Activated CD4-positive, alpha-beta T cell treated with anti-CD3 and anti-CD28 coated beads, Interleukin-2, amount 10 ng/mL, durations not matched to agents 24 days and 14 days (primary cell): Measurements from ENCODE around the gene FOXC1. TPM values are rescaled to one million over a fixed set of nuclear protein-coding genes. Genes with fewer than 3 reads are reported as not detected.

Source experiments
- DNase-seq: peaks from one replicate; pipeline ENCODE4 v3.0.0; 2022
- H3K27ac Mint-ChIP-seq: one replicate; pipeline ENCODE4 v1.8.0; 2022; ENCODE audit warnings: mild to moderate bottlenecking, mixed read lengths
- H3K27me3 Mint-ChIP-seq: one replicate; pipeline ENCODE4 v1.8.0; 2022; ENCODE audit warnings: mixed read lengths
- H3K36me3 Mint-ChIP-seq: one replicate; pipeline ENCODE4 v1.8.0; 2022; ENCODE audit warnings: low read depth, mild to moderate bottlenecking, mixed read lengths
- H3K4me1 Mint-ChIP-seq: one replicate; pipeline ENCODE4 v1.8.0; 2021; ENCODE audit warnings: mixed read lengths
- H3K4me3 Mint-ChIP-seq: one replicate; pipeline ENCODE4 v1.8.0; 2022; ENCODE audit warnings: mild to moderate bottlenecking, moderate library complexity, mixed read lengths
- H3K9me3 Mint-ChIP-seq: one replicate; pipeline ENCODE4 v1.8.0; 2021; ENCODE audit warnings: mixed read lengths
- intact Hi-C: fragments of 100-400 bp; cut with micrococcal nuclease; formaldehyde crosslinking; loops from one replicate; pipeline ENCODE4 v1.15.1; 2023
- total RNA-seq: library from RNA; stranded (reverse); gene quantifications from 2 replicates; pipeline ENCODE4 v1.2.3, GENCODE V29; 2022

The FOXC1 gene
- total RNA-seq, 1 donor from 2014 or later = 0.07 TPM

DNA sequence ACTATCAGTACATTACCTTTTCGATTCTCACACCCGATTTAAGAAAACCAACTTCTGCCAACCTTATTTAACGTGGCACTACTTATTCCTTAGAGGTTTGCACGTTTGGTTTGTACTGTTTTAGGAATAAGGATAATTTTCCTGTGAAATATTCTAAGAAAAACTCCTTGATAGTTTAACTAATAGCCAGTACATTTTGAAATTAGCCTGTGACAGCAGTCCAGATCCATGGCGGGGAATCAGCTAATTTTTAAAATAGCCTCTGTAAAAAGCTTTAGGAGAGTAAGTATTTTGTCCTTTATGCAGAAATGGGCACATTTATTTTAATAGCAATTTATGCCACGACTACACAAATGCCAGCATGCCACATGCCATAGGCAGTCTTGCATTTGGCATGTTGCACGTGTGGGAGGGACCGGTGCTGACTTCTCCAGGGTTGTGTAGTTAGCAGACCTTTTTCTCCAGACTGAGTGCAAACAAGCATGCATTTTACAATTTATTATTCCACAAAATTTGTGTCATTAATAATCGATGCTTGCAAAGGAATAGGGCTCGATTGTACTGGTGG lies 6.2 kb downstream of the FOXC1 start:
- DNase-seq = no peak
- intact Hi-C loops = no loop called here
- Mint-ChIP-seq H3K27ac (no peak overlapping the region), H3K36me3 (peaks cover 4% of the 10 kb centered on the region), H3K4me1 (peaks cover 7% of the 10 kb centered on the region), H3K4me3 (no peak overlapping the region), H3K9me3 (no peaks in the 10 kb centered on the region), H3K27me3 (peaks cover 55% of the 10 kb centered on the region)

DNA sequence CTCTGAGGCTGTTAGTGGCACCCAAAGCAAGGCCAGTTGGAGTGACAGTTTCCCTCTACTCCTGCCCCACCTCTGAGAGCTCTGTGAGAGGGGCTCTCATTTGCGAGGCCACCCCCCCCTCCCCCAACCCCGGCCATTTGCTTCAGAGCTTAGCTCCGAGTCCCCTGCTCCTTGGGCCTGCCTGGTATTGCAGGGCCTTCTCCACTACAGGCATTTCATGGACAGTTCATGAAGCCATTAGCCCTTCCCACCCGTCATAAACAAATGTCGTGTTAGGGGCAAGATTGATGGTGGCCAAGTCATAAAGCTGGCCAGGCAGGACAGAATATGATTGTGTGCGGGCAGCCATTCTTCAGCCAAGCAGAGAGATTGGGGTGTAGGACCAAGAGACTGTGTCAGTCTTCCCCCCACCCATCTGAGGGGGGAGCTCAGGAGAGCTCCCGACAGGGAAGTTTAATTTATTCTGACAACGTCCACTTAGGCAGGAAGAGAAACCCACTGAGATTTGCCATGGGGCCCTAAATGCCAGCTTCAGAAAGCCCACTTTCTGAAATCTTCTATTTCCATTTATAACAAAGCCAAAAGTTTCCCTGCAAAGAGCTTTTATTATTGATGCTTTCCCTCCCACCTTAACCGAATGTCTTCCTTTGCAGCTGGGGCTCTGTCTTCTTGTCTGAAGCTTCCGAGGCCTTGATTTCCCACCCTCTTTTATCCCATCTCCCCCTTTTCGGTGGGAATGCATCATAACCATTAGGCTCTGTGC lies 7.2 kb downstream of the FOXC1 start:
- intact Hi-C loops = no loop called here
- Mint-ChIP-seq H3K36me3 (peaks cover 3% of the 10 kb centered on the region), H3K4me3 (no peak overlapping the region)

DNA sequence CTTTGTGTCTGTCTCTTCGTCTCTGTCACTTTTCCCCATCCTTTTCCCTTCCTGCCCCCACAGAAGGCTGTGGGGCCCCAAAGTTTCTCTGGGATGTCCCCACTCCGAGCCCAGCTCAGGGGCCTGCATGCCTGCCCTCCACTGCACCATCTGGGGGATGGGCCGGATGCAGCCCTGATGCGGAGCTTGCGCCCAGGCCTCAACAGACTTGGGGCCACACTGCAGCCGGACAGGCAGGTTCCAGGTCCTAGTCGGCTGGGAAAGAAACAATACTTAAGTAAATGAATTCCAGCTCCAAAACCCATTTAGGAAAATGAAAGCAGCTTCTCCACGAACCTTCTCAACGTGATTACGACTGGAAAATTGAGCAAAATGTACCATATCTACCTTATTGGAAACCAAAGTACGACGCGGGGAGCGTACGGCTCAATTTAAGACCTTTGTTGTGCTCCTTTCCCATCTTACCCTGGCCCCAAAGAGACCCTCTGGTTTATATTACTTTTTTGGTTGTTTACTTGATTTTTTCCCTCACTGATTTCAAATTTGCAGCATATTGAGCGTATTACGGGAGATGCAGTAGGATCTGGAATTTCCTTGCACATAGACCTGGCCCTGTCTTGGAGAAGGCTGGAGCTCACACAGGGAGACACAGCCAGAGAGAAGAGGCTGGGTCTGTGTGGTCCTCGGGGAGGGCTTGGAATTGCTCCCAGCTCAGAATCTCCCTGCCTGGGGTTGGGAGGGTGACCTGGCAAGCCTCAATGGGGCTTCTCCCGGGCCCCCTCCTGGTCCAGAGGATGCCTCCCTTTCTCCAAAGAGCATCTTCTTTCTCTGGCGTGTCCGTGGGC lies 8.0 kb downstream of the FOXC1 start:
- intact Hi-C loops = no loop called here
- Mint-ChIP-seq H3K9me3 (no peaks in the 10 kb centered on the region), H3K36me3 (no peaks in the 10 kb centered on the region), H3K4me1 (no peaks in the 10 kb centered on the region), H3K4me3 (no peak overlapping the region), H3K27ac (no peak overlapping the region), H3K27me3 (peaks cover 60% of the 10 kb centered on the region)
- no peak for DNase-seq

More for the DNA sequence above, 7.2 kb downstream of the FOXC1 start:
- DNase-seq = no peak
- Mint-ChIP-seq H3K4me1 (peaks cover 6% of the 10 kb centered on the region), H3K9me3 (no peaks in the 10 kb centered on the region), H3K27ac (no peak overlapping the region), H3K27me3 (peaks cover 61% of the 10 kb centered on the region)

DNA sequence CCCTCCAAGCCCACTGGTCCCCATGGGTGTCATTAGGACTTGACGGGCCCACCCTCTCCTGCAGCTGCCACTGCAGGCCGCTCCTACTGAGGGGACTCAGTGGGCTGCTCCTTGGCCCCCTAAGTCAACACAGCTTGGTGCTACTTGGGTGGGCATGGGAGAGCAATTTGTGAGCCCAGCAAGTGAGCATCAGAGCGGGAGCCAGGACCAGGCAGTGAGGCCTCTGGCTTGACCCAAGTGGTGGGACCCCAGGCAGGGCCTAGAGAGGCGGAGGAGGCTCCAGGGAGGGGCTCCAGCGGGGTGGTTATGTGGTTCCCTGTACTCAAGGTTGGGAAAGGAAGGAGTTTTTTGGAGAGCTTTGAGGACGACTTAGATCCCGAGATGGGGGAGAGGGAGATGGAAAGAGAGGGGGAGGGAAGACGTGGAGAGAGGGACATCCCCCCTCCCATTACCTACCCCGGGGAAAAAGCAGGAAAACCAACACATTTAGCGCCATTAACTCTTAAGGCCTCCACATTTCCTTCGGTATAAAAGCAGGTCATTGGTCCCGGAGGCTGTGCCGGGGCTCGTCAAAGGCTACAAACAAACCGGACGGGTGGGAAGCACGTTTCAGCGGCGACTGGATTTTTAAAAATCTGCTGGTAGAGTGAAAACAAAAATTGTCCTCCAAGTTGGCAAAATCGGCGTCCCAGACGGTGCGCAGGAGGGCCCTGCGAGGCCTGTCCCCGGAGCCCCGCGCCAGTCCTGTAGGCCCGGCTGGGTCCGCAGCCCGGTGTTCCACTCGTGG lies 8.8 kb downstream of the FOXC1 start:
- peaks cover 59% of the 10 kb centered on the region for H3K27me3 Mint-ChIP-seq

DNA sequence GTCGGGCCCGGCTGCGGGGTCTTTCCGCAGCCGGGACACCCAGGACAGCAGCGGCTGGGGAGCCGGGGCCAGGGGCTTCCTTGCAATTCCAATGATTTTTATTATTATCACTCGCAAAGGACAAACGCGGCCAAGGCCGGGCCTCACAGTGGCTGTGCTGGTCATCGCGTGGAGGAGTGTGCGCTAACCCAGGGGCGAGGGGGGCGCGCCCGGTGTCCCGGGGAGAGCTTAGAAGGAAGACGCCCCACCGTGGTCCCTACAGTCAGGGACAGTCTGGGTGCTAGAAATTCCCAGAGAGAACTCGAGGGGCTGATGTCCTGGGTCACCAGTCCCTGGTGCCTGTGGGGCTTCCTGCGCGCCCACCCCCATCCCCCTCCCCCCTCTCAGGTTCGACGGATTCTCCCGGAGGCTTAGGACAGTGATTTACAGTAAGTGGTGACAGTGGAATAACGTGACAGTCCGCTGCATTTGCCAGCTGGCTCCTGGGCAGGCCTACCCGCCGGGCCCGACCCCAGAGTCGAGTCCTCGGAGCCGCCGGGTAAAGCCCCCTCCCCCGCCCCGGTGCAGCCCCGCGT lies 9.5 kb downstream of the FOXC1 start:
- Mint-ChIP-seq H3K4me1 (no peaks in the 10 kb centered on the region), H3K4me3 (no peak overlapping the region)
- no peak for DNase-seq

More for the DNA sequence above, 8.8 kb downstream of the FOXC1 start:
- Mint-ChIP-seq H3K9me3 (no peaks in the 10 kb centered on the region), H3K4me3 (no peak overlapping the region), H3K36me3 (no peaks in the 10 kb centered on the region), H3K4me1 (no peaks in the 10 kb centered on the region), H3K27ac (no peak overlapping the region)
- intact Hi-C loops = no loop called here
- DNase-seq = no peak

DNA sequence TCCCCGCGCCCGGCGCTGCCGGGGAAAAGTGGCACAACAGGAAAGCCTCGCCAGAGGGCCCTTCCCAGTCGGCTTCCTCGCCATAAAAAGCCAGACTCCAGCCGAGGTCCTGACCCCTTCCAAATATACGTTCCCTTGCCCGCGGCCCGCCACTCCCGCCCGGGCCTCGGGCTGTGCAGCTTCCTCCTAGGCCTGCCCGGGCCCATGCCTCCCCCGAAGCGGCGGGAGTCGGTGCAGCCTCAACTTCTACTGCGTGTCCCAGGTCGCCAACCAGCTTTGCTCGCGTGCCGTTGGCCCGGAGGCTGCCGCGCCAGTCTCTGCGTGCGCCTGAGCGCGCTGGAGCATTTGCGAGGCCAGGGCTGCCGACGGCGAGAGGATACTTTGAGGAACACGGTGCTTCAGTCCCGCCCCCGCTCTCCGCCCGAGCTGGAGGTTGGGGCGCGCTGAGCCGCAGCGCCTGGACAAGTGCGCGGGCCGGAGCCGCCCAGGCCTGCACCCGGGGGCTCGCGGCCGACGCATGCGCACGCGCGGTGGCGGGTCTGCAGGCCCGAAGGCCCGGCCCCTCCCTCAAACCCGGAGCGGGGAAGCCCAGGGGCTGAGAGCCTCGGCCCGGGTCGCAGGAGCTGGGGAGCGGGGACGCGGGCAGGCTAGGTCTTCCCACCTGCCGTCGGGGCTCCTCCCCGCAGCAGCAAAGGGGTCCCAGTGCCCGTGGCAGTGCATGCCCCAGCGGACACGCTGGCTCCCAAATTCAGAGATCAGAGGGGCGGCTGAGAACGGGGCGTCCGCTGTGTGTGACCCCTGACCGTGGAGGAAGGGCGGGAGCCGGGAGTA lies 10.2 kb downstream of the FOXC1 start:
- Mint-ChIP-seq H3K27me3 (peaks cover 59% of the 10 kb centered on the region), H3K27ac (no peak overlapping the region), H3K36me3 (no peaks in the 10 kb centered on the region), H3K4me1 (no peaks in the 10 kb centered on the region), H3K9me3 (no peaks in the 10 kb centered on the region), H3K4me3 (no peak overlapping the region)
- DNase-seq = peak; percentile 62
- intact Hi-C loops = no loop called here

More for the DNA sequence above, 9.5 kb downstream of the FOXC1 start:
- Mint-ChIP-seq H3K27me3 (peaks cover 59% of the 10 kb centered on the region), H3K36me3 (no peaks in the 10 kb centered on the region), H3K9me3 (no peaks in the 10 kb centered on the region), H3K27ac (no peak overlapping the region)
- intact Hi-C loops = no loop called here

DNA sequence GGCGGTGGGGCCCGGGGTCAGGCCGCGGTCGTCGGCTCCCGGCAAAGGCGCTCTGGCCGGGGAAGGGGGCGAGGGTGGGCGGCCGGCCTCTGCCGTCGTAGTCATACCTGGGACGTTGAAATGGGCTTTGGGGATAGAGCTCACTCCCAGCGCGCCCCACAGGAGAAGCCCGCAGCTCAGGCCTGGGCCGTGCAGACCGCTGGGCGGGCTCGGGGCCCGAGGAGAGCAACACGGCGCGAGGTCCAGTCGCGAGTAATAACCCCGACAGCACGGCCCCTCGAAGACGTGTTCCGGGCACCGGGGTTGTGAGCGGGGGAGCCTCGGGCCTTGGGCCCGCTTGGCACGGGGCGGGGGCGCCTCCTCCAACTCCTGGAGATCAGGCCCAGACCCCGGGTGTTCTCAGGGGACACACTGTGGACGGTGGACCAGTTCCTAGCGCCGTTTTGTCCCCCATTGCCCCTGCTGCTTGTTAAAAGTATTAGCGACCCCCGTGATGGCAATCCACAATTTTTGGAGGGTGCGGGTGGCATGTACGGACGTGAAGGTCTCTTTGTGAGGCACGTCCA lies 10.9 kb downstream of the FOXC1 start:
- no peak for DNase-seq
- intact Hi-C loops = no loop called here
- no peak overlapping the region for H3K27ac Mint-ChIP-seq

DNA sequence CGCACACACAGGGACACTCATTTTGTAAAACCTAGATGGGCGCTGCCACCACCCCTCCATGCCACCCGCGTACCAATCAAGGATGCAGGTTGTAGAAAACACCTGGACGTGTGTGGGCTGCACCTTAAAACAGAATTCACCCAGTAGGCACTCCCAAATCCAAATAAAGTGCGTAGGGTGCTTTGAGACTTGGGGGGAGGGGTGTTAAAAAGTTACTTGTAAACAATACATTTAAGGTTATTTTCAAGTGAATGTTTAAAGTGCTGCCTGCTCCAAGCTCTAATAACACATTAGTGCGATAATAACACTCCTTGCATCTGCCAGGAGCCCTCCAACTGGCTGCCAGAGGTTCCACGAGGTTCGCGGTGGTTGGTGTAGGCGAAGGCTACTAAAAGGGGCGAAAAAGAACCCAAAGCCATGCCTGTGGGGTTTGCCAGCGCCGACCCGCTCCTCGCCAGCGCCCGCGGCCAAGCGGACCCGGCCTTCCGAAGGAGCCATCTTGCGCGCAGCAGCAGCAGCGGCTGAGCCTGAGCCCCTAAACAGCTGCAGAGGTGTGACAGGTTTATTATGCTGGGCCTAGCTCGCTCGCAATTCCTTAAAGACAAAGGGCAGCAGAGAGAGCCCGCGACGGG lies 11.5 kb downstream of the FOXC1 start:
- Mint-ChIP-seq H3K27me3 (peaks cover 62% of the 10 kb centered on the region), H3K27ac (no peak overlapping the region), H3K9me3 (no peaks in the 10 kb centered on the region), H3K36me3 (no peaks in the 10 kb centered on the region), H3K4me1 (peaks cover 6% of the 10 kb centered on the region), H3K4me3 (no peak overlapping the region)
- intact Hi-C loops = no loop called here
- no peak for DNase-seq

More for the DNA sequence above, 10.9 kb downstream of the FOXC1 start:
- H3K36me3 Mint-ChIP-seq = no peaks in the 10 kb centered on the region
- H3K27me3 Mint-ChIP-seq = peaks cover 62% of the 10 kb centered on the region
- H3K4me1 Mint-ChIP-seq = peaks cover 6% of the 10 kb centered on the region
- no peaks in the 10 kb centered on the region for H3K9me3 Mint-ChIP-seq
- H3K4me3 Mint-ChIP-seq = no peak overlapping the region

DNA sequence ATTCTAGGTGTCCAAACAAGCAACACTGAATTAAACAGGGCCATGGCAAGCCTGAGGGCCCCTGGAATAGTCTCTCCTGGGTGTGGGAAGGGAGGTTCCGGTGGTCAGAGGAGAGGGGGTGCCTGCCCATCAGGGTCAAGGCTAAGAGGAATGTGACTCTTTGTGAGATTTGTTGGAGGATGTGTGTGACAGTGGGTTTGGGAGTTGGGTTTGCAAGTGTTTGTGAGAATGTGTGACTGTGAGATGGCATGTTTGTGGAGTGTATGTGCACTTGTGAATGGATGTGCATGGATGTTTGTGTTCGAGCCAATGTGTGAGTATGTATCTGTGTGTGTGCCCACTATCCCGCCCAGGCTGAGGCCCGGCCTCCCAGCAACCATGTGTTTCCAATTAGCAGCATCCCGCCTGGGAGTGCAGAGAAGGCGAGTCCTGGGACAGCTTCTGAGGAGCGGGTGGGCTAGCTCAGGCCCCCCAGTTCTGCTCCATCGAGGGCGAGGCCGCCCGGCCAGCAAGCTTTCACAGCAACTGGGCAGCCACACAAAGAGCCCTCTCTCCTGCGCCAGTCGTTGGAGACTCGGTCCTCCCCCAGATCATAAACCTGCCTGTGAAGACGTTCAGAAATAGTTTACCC lies 12.6 kb downstream of the FOXC1 start:
- H3K4me1 Mint-ChIP-seq = peaks cover 6% of the 10 kb centered on the region
- H3K36me3 Mint-ChIP-seq = no peaks in the 10 kb centered on the region
- H3K27ac Mint-ChIP-seq = no peak overlapping the region
- no peaks in the 10 kb centered on the region for H3K9me3 Mint-ChIP-seq
- intact Hi-C loops = no loop called here
- no peak for DNase-seq
- no peak overlapping the region for H3K4me3 Mint-ChIP-seq
- H3K27me3 Mint-ChIP-seq = peaks cover 64% of the 10 kb centered on the region

DNA sequence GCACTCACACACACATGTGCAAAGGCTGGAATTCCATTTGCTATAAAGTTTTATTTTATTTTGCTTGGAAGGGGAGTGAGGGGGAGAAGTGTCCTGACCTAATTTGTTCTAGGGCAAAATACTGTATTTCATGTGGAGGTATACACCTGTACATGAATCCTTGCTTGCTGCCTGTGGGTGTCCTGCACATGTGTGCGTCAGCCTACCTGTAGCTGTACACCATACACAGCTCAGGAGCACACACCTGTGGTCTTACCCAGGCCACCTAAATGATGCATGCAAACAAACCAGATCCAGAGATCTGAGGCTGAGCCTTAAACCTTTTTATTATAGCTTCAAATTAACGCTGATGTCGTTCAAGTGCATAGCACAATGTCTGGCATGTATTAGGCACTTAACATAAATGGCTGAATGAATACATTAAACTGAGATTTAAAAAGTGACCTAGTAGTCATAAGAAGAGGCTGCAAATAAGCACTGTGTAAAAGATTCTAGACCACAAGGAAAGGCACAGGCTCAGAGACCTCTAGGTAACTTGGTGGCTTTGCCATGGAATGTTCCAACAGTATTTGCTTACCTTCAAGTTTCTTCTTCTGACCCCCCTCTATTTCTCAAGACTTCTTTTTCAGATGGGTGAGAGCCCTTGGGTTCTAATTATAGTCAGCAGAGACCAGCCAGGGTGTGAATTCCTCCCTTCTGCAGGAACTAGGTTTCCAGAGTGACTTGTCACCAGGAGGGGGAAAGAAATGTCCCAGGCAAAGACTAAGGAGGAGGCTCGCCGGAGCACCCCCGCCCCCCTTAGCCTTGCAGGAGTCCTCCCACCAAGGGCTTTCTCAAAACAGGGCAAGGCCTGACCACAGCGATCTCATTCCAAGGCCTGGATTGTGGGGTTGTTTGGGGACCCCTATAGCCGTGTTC lies 13.4 kb downstream of the FOXC1 start:
- Mint-ChIP-seq H3K36me3 (no peaks in the 10 kb centered on the region), H3K27me3 (peaks cover 62% of the 10 kb centered on the region), H3K4me3 (peak overlapping the region; percentile 17), H3K9me3 (no peaks in the 10 kb centered on the region), H3K4me1 (peaks cover 6% of the 10 kb centered on the region), H3K27ac (no peak overlapping the region)
- intact Hi-C loops = no loop called here
- no peak for DNase-seq

DNA sequence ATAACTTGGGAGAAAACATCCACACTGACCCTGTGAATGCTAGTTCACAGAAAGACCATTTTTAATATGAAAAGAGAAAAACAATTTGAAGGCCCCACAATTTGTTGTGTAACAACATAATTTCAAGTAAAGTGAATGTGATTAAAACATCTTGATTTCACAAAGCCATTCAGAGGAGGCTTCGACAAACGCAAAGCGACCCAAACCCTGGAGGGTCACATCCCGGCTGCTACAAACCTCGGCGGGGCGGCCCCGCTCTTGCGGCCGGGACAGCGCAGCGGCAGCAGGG lies 14.0 kb downstream of the FOXC1 start:
- Mint-ChIP-seq H3K9me3 (no peaks in the 10 kb centered on the region), H3K4me3 (peak overlapping the region; percentile 17)
- intact Hi-C loops = no loop called here

More for the DNA sequence above, 14.0 kb downstream of the FOXC1 start:
- DNase-seq = no peak
- no peak overlapping the region for H3K27ac Mint-ChIP-seq
- H3K27me3 Mint-ChIP-seq = peaks cover 61% of the 10 kb centered on the region
- H3K4me1 Mint-ChIP-seq = peaks cover 6% of the 10 kb centered on the region
- no peaks in the 10 kb centered on the region for H3K36me3 Mint-ChIP-seq
